Adrenal gland (tissue), 5 donors: ENCODE data around the gene DUSP16.
"Not testable (repeated sequence)": the region's sequence is repeated elsewhere in the genome, so short reads cannot be mapped to it uniquely, and the experiment has no call there.

Source experiments
- CTCF ChIP-seq, 6 experiments: fragments of 450-650 bp in 4 of 6; fragments of 200-600 bp in 2 of 6; sonication (generic) in 1 of 6; IDR thresholded peaks; 1 replicate in 5 of 6; 2 replicates in 1 of 6; pipeline versions ENCODE4 v1.5.1 to v1.8.0; 2016 to 2021; ENCODE audit warnings: antibody characterized with exemption in 6 of 6, mild to moderate bottlenecking in 2 of 6, moderate library complexity in 1 of 6
- POLR2A ChIP-seq, 2 donors: fragments of 450-650 bp; IDR thresholded peaks; one replicate each; pipeline ENCODE4 v1.6.1; 2017; ENCODE audit warnings: antibody characterized with exemption in 2 of 2, mild to moderate bottlenecking in 2 of 2, moderate library complexity in 1 of 2
- donor health status: DM: no; HTN: no; CAD: no.

GRCh38 chr12:12595929-12596328 is 33.3 kb upstream of the DUSP16 start:
- TF ChIP-seq POLR2A, CTCF (IDR thresholded peaks at IDR 0.05): not testable (repeated sequence)
